ACHN (cell line): Measurements from ENCODE around the gene TM2D3.

ENCODE experiments used
- DNase-seq: peaks from one replicate; pipeline ENCODE4 v3.0.0-alpha.2; 2015
- in situ Hi-C: cut with HindIII; loops from 2 replicates; pipeline ENCODE4 v1.10.0; 2017; ENCODE audit warnings: low sequenced_read_pairs, low pct_ligation_motif_present, low pct_unique_long_range_greater_than_20kb

TM2D3 gene

DNA sequence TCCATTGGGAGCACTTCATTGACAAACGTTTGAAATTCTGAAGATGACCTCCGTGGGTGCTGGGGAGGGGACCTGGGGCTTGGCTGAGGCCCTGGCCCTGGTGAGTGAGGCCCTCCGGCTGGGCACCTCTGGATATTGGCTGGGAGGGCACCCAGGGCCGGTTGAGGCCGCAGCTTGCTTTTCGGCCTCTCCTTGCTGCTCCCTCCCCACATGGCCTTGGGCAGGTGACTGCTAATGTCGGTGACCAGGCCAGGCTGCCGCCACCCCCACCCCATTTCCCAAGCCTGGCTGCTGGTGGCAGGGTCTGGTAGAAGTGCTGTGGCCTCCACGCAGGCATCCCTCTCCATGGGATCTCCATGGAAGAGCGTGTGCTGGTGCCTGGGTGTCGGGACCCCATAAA, 39.5 kb downstream of the TM2D3 start:
- in situ Hi-C loops = no loop called here
- no peak for DNase-seq

DNA sequence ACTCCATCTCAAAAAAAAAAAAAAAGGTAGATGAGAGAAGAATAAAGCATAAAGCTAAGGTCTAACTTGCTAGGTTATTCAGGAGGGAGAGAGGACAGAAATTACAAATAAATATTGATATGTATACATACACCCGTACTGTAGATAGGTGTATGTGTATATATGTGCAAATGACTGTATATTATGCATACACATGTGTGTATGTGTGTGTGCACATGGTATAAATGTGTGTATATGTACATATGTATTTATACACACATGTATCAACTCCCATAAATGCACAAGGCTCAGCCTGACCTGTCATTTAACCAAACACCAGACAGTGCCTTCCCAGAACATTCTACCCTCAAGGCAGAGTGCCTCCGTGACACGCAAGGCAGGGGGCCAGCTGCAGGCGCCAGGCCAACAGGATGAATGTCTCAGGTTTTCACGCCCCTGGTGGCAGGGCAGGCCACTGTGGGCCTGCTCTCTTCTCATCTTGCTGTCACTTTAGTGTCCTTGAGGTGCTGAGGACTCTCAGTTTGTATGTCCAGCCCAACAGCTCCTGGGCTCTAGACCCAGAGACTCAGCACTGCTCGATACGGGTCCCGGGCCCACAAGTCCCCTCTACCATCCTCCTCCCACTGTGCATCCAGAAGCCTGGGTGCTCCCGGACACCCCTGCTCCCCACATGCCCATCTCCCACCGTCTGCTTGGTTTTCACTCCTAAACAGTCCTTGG, 40.4 kb downstream of the TM2D3 start:
- in situ Hi-C loops = no loop called here
- DNase-seq = no peak

DNA sequence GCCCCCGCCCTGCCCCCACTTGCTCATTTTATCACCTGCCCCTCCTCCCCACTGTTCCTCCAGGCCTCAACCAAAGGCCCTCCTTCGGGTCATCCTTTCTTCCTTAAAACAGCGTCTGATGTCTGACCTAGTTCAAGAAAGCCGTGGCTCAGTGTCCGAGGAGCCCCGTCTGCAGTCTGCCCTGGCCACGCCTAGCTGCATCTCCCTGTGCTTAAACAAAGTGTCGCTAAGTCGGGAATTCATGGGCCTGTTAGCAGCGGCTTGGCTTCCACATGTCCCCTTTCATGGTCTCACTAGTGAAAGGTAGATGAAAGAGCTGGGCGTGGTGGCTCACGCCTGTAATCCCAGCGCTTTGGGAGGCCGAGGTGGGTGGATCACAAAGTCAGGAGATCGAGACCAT, 41.2 kb downstream of the TM2D3 start:
- in situ Hi-C loops = no loop called here
- no peak for DNase-seq

DNA sequence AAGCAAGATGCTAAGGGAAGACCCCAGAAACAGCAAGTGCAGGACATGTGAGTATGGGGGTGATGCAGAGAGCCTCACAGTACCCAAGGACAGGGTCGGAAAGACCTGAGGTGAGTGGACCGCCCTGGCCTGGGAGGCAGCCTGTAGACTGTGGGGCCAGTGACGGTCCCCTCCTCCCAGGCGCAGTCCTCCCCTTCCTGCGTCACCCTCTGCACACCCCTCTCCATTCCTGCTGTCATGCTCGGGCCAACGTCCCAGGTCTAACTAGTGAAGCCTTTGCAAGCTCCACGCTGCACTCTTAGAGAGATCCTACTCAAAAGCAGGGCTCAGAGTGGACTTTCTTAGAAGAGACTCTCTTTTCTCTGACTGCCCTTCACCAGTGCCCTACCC, 41.6 kb downstream of the TM2D3 start:
- DNase-seq = no peak
- in situ Hi-C loops = no loop called here

DNA sequence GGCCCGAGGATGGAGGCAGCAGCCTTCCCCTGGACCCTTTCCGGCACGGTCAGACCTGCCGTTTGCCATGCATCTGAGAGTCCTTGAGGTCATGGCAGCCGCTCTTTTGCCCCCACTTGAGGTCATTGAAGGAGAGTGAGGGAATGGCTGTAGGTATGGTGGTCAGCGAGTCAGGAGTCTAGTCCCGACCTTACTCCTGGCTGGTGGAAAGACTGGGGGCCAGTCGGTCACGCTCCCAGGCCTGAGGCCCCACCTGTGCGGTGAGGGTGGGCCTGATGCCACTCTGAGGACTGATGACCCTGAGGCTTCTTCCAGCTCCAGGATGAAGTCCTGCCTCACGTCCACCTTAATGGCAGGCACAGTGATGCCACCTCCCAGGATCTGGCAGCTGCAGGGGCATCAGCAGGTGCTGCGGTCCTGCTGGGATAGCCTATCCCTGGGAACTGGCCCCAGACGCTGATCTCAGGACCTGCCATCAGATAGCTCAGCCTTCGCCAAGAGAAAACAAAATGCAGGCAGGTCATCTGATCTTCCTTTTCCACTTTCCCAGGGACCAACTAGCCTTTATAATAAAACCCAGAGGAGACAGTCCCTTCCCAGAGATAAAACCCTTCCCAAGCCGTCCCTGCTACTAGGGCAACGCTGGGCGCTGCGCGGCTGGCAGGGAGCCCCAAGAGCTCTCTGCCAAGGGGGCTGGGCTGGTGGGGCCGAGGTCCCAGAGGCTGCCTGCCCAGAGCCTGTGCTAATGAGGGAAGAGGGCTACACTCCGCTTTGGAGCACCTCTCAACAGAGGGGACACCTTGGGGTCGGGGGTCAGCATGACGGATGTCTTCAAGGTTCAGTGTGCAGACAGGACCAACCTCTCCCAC, 42.2 kb downstream of the TM2D3 start:
- DNase-seq = no peak
- in situ Hi-C loops = no loop called here

DNA sequence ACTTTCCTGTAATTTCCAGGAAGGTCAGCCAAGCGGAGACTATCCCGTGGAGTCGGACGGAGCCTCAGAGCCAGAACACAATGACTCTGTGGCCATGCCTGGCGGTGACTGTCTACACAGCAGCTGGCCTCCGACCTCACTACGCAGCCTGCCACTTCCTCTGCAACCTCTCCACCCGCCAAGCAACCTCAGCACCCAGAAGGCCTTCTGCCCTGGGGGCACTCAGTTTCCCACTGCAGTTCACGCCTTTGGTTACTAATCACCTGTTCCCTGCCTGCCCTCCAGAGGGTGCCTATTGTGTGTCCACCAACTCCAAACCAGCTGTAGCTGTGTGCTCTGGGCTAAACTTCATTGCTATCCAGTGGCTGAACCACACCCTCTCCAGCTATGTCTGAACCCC, 44.0 kb downstream of the TM2D3 start:
- in situ Hi-C loops = no loop called here
- DNase-seq = no peak

DNA sequence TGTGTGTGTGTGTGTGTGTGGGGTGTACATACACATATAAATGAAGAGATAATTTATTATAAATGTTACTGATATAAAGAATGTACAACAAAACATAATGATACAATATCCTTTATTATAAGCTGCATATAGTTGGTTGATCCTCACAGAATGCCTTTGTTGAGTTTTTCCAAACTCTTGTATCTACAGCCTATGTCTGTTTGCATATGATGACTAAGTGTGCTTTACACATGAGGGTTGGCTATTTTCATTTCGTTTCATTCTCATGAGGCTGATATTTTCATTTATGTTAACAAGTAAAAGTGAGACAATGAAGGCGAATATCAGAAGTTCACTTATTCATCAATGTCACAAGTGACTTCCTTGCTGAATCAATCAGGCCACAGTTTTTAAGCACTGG, 45.1 kb downstream of the TM2D3 start:
- in situ Hi-C loops = no loop called here
- DNase-seq = no peak

DNA sequence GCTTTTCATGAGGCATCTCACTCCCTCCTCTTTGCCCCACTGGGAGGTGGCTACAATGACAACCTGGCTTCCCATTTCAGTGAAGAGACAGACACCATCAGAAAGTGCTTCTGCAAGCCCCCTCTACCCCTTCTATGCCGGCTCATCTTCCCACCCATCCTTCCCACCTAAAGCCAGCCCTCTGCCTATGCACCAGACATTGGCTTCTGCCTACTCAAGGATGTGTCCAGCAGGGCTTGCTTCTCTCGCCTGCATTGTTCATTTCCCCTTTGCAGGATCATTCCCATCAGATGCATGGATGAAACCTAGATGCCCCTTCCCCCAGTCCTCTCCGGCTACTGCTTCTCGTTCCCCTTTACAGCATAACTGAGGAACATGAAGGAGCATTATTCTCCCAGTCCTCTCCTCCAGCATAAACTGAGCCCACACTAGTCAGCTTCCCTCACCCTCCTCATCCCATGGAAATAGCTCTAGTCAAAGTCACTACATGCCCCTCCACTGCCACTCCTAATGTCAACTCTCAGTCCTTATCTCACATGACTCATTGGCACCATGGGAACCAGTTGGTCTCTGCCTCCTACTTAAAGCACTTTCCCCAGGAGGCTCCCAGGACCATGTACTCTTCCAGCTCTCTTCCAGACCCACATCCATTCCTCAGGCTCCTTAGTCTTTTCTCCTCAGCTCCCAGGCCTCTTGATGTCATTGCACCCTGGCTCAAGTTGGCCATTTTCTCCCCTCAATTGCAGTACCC, 47.9 kb downstream of the TM2D3 start:
- in situ Hi-C loops = no loop called here

DNA sequence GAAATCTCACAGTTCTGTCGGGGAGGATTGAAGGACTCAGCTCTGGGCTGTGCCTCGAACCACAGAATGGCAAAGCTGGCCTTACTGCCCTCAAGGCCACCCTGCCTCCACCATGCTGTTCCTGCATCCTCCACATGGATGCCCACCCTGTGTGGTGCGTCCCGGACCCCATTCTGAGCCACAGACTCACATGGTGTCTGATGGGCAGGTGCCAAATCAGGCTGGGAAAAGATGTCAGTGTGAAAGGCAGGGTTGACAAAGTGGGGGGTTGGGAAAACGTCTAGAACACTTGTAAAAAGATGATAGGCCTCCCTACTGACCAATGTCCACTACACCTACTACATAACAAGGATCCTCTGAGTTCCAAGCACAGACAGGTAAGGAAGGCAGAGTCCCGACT, 49.4 kb downstream of the TM2D3 start:
- no peak for DNase-seq
- in situ Hi-C loops = no loop called here

More for the DNA sequence above, 47.9 kb downstream of the TM2D3 start:
- DNase-seq = no peak

DNA sequence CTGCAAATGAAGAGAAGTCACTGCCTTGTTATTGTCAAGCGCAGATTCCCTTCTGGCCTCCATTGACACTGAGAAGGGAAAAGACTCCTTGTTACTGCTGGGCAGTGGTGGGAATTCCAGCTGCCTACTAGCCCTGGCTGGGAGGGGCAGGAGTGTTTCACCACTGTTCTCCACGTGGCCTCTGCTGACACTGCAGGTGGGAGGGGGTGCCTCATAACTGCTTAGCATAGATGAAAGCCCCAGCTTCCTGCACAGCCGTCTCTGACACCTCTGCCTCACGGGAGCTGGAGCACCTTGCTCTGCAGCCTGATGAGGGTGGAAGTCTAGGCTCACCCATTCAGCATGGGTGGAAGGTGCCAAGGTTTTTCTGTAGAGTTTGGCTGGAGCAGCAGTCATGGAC, 52.1 kb downstream of the TM2D3 start:
- in situ Hi-C loops = no loop called here
- no peak for DNase-seq

DNA sequence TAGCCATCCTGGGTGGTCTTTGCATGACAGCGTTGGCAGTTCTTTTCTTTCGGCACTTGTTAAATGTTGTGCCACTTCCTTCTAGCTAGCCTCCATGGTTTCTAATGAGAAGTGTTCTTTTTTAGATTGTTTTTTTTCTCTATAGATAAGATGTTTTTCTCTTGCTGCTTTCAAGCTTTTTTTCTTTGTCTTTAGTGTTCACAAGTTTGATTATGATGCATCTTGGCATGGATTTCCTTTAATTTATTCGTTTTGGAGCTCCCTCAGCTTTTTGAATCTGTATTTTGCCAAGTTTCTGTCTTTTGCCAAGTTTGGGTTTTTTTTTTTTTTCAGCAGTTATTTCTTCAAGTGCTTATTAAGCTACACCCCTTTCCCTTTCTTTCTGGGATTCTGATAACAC, 53.1 kb downstream of the TM2D3 start:
- in situ Hi-C loops = no loop called here
- DNase-seq = no peak

DNA sequence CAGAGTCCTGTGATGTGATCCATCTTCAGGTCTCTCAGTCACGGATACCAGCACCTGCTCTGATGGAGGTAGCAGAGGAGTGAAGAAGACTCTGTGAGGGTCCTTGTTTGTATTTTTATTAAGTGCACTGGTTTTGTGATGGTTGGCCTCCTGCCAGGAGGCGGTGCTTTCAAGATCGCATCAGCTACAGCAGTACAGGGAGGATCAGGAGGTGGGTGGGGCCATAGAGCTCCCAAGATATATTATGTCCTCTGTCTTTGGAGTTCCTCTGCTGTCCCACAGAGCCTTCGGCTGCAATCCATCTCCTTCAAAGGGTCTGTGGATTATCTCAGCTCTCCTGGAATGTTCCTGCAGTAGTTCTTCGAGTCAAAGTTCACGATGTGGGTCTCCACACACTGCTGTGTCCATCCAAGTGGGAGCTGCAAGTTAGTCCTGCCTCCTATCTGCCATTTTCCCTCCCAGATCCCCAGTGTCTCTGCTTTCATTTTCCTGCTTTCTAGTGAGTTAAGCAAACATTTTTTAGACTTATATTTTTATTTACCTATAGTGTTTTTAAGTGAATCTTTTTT, 54.7 kb downstream of the TM2D3 start:
- in situ Hi-C loops = no loop called here
- DNase-seq = no peak

DNA sequence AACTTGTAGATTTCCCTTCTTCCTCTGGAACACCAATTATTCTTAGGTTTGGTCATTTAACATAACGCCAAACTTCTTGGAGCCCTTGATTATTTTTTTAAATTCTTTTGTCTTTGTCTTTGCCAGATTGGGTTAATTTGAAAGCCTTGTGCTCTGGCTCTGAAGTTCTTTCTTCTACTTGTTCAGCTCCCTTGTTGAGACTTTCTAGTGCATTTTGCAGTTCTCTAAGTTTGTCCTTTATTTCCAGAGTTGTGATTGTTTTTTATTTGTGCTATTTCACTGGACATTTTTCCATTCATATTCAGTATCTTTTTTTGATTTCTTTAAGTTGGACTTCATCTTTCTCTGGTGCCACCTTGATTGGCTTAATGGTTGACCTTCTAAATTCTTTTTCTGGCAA, 55.5 kb downstream of the TM2D3 start:
- DNase-seq = no peak
- in situ Hi-C loops = no loop called here
